HG03139 (cell line): ENCODE measurements around the gene FAM180A.

Experiments
- ATAC-seq: cut with Tn5 transposase; IDR thresholded peaks from one replicate; pipeline ENCODE4 v1.9.1; 2021; ENCODE audit not compliant: unreplicated experiment

FAM180A gene

DNA sequence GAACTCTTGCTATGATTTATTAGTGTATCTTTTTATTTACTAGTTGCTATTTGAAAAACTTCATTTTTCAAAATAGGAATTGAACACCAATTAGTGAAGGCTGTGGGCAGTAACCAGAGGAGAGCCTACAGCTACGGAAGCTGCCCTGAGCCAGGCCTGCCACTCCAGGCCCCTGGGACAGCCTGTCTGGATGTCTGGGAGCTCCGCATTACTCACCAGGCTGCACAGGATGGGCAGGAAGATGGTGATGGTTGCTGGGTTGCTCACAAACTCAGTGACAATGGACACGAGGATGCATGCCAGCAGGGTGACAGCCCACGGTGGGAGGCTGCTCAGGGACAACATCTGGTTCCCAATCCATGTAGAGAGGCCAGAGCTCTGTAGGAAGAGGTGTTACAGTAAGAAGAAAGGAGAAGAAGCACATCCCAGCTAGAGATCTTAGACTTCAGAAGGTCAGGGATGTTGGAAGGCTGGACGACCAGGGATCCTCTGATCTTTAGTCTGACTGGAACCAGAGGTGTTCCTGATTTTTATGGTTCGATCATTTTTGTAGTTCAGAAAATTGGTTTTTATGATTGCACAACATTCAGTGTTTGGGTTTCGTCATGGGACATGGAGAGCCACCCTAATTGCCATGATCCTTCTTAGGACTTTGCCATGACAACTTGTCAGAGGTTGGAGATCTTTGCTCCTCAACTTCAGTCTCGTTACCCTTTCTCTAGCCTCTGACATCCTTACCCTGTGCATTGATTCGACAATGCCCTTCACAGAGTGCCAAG lies 63.1 kb downstream of the FAM180A start:
- ATAC-seq: no peak

DNA sequence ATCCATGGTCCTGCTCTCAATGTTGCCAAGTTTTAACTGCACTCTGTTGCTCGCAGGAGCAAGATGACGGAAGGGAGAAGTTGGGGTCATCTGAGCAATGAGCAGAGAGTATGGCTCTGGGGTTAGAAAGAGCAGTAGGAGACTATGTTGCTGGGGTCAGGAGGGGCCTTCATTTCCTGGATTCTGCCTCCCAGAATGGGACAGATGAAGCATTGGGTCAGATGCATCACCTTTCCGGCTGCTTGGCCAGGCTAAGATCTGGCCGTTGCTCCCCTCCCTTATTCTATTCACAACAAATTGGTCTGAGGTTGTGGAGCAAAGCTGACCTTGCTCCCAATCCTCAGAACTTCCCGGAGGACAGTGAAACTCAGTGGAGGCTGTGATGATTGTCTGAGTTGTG lies 63.9 kb downstream of the FAM180A start:
- ATAC-seq: no peak

GRCh38 chr7:135684136-135684535 lies 64.5 kb downstream of the FAM180A start:
- ATAC-seq: no peak

GRCh38 chr7:135683609-135684008 lies 65.0 kb downstream of the FAM180A start:
- no peak for ATAC-seq

DNA sequence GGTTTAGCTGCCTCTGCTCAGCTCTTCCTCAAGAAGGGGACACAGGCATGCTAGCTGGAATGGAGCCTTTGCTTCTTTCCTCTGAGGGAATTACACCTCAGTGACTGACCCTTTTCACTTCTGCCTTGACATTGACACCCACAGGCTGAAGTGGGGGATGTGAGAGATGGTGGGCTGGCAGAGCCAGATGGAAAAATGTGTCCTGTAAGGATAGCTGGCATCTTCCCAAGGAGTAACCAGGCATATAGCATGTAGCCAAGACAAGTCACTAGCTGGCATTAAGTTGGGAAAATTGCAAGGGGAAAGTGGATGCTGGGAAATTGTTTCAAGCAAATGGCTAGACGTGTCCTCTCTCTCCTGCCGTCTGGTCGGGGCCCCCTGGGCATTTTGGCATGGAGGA lies 66.4 kb downstream of the FAM180A start:
- ATAC-seq: no peak

- no peak for ATAC-seq
Observed at GRCh38 chr7:135681762-135682161, 66.9 kb downstream of the FAM180A start.
